Measurements from ENCODE around the gene TULP1. TPM values are rescaled to one million over a fixed set of nuclear protein-coding genes. Genes with fewer than 3 reads are reported as not detected.
A peak's percentile ranks its signal among the peaks of the same experiment; 100 is the strongest.

TULP1 gene
- total and polyA plus RNA-seq, 2 of the 13 experiments (the other 11 are each of a cell fraction or from before 2014, with no cell fraction given) = not detected

DNA sequence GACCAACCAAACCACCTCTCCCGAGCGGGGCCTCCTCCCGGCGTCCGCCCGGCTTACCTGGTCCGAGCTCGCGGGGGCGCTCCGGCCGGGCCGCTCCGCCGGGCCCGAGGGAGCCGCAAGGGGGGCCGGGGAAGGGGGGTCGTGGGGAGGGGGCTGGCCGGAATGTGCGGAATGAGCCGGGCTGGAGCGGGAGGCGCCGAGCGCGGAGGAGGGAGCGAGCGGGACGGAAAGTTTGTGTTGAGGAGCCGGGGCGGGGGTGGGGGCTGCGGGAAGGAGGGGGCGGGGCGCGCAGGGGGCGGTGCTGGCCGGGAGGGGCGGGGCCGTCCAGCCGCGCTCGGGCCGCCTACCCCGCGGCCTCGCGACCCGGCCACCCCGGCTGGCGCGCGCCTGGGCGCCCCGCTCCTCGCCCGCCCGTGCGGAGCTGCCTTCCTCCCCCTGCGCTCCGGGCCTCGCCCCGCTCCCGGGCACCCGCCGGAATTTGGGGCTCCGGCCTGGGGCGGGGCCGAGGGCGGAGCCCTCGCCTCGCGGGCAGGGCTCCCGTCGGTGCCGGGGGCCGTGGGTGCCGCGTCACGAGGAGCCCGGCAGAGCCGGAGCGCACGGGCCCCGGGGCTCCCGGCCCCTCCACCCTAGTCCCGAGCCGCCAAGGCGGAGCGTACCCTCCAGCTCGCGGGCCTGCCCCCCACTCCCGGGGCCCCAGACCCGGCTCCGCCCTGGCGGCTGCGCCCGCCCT lies 15.7 kb downstream of the TULP1 start, which contains the start of gene TEAD3:
Gene TEAD3 (minus strand): TSS at position 239 of the 730 bp plus-strand sequence.
- peaks cover 63% of the 10 kb centered on the region for H3K4me1 ChIP-seq (ENCODE audit: insufficient read depth, low read length)
- DNase-seq (ENCODE audit: low spot score) (peak; percentile 69), ATAC-seq (peak; percentile 47), FAIRE-seq (no peak)
- H3K4me3 ChIP-seq (replicated peaks in 1 of 3; ENCODE audit: insufficient read depth in 1 of 3, low read depth in 2 of 3, low read length in 3 of 3) = peak within 1 kb of the TSS; percentile 81 to 95 (median 94)
- H3K4me2 ChIP-seq (ENCODE audit: low read depth, low read length) = peak within 1 kb of the TSS; percentile 96
- in situ Hi-C loops (cut with HindIII; ENCODE audit: extremely low pct_ligation_motif_present, low pct_unique_long_range_greater_than_20kb) = no loop called here
- H3K9me3 ChIP-seq (ENCODE audit: low read length) = no peaks in the 10 kb centered on the region
- peaks cover 0 to 2% of the 10 kb centered on the region in 2 experiments; a peak in 1 of 5 replicates for H3K36me3 ChIP-seq (replicated peaks in 1 of 2; ENCODE audit: control insufficient read depth in 1 of 2, insufficient read depth in 2 of 2, low read length in 2 of 2)
- ChIA-PET POLR2A (interaction anchor here (0.8 to 4.0 kb wide), 18 partner anchors 9 to 634 kb away, joined by 3 to 88 read pairs (median 3); partner anchors contain the start of genes RPL10A, SRPK1 and ZNF76), CTCF (ENCODE audit: low intra/inter-chr PET ratio, low total read pairs) (no interaction called here)
- 3% methylated on average over 32 of the region's 98 CpGs for whole genome bisulfite sequencing (ENCODE audit: low lambda C conversion rate)
- H3K27me3 ChIP-seq (ENCODE audit: control insufficient read depth in 1 of 2, insufficient read depth in 2 of 2, low read length in 2 of 2) = peaks cover 6 to 31% of the 10 kb centered on the region in 2 experiments; a peak in 4 of 5 replicates
- H3K27ac ChIP-seq (ENCODE audit: extremely low read length, insufficient read depth, low read length) = peak within 1 kb of the TSS; percentile 84
- H2AFZ ChIP-seq (ENCODE audit: low read length) = no peak within 1 kb of the TSS
- no TSS peak for BruUV-seq (replicated peaks)
- H3K9ac ChIP-seq (ENCODE audit: insufficient read depth, low read depth, low read length) = peak within 1 kb of the TSS; percentile 98
- intact Hi-C loops (cut with micrococcal nuclease; ENCODE audit: unreplicated experiment) = loop anchor here (1.0 kb wide), 1 partner anchor 155 kb away; the partner anchor contains the start of gene PPARD
- H3K79me2 ChIP-seq (ENCODE audit: insufficient read depth, low read length) = peaks cover 39% of the 10 kb centered on the region
- peaks cover 36% of the 10 kb centered on the region; the same call in 1 of the 2 replicates for H4K20me1 ChIP-seq (ENCODE audit: insufficient read depth, low read length)
- TF ChIP-seq ESRRA (CRISPR knock-in tag; IDR thresholded peaks at IDR 0.05; ENCODE audit: low read depth) (no peak), TARDBP (CRISPR knock-in tag; IDR thresholded peaks at IDR 0.05) (no peak), NR2F1 (CRISPR knock-in tag; IDR thresholded peaks at IDR 0.05) (no peak), TEAD3 (CRISPR knock-in tag; optimal IDR thresholded peaks at IDR 0.05; ENCODE audit: borderline replicate concordance) (no peak), KLF16 (CRISPR knock-in tag; IDR thresholded peaks at IDR 0.05) (no peak), ZNF713 (CRISPR knock-in tag; IDR thresholded peaks at IDR 0.05) (no peak), FIP1L1 (IDR thresholded peaks at IDR 0.05; ENCODE audit: borderline replicate concordance, insufficient read depth, low read depth, low read length) (no peak), HDAC1 (CRISPR knock-in tag; IDR thresholded peaks at IDR 0.05) (no peak), RBM22 (optimal IDR thresholded peaks at IDR 0.05; ENCODE audit: low read length) (no peak), MED13 (CRISPR knock-in tag; IDR thresholded peaks at IDR 0.05) (no peak), GPN1 (CRISPR knock-in tag; IDR thresholded peaks at IDR 0.05; ENCODE audit: borderline replicate concordance) (no peak), ZNF7 (CRISPR knock-in tag; IDR thresholded peaks at IDR 0.05) (no peak), GATA4 (IDR thresholded peaks at IDR 0.05; ENCODE audit: borderline replicate concordance, low read depth) (no peak)
- TF ChIP-seq, protein P1, sequence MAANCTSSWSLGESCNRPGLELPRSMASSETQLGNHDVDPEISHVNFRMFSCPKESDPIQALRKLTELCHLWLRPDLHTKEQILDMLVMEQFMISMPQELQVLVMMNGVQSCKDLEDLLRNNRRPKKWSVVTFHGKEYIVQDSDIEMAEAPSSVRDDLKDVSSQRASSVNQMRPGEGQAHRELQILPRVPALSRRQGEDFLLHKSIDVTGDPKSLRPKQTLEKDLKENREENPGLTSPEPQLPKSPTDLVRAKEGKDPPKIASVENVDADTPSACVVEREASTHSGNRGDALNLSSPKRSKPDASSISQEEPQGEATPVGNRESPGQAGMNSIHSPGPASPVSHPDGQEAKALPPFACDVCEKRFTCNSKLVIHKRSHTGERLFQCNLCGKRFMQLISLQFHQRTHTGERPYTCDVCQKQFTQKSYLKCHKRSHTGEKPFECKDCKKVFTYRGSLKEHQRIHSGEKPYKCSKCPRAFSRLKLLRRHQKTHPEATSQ (CRISPR knock-in tag; IDR thresholded peaks at IDR 0.05; ENCODE audit: borderline replicate concordance) = no peak
- TF ChIP-seq, protein P2, sequence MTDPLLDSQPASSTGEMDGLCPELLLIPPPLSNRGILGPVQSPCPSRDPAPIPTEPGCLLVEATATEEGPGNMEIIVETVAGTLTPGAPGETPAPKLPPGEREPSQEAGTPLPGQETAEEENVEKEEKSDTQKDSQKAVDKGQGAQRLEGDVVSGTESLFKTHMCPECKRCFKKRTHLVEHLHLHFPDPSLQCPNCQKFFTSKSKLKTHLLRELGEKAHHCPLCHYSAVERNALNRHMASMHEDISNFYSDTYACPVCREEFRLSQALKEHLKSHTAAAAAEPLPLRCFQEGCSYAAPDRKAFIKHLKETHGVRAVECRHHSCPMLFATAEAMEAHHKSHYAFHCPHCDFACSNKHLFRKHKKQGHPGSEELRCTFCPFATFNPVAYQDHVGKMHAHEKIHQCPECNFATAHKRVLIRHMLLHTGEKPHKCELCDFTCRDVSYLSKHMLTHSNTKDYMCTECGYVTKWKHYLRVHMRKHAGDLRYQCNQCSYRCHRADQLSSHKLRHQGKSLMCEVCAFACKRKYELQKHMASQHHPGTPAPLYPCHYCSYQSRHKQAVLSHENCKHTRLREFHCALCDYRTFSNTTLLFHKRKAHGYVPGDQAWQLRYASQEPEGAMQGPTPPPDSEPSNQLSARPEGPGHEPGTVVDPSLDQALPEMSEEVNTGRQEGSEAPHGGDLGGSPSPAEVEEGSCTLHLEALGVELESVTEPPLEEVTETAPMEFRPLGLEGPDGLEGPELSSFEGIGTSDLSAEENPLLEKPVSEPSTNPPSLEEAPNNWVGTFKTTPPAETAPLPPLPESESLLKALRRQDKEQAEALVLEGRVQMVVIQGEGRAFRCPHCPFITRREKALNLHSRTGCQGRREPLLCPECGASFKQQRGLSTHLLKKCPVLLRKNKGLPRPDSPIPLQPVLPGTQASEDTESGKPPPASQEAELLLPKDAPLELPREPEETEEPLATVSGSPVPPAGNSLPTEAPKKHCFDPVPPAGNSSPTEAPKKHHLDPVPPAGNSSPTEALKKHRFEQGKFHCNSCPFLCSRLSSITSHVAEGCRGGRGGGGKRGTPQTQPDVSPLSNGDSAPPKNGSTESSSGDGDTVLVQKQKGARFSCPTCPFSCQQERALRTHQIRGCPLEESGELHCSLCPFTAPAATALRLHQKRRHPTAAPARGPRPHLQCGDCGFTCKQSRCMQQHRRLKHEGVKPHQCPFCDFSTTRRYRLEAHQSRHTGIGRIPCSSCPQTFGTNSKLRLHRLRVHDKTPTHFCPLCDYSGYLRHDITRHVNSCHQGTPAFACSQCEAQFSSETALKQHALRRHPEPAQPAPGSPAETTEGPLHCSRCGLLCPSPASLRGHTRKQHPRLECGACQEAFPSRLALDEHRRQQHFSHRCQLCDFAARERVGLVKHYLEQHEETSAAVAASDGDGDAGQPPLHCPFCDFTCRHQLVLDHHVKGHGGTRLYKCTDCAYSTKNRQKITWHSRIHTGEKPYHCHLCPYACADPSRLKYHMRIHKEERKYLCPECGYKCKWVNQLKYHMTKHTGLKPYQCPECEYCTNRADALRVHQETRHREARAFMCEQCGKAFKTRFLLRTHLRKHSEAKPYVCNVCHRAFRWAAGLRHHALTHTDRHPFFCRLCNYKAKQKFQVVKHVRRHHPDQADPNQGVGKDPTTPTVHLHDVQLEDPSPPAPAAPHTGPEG (CRISPR knock-in tag; IDR thresholded peaks at IDR 0.05) = no peak
